GM18502 (cell line): ENCODE data around the gene MRPL14.
A peak's percentile ranks its signal among the peaks of the same experiment; 100 is the strongest.
"Not testable (repeated sequence)": the region's sequence is repeated elsewhere in the genome, so short reads cannot be mapped to it uniquely, and the experiment has no call there.

Source experiments
- ATAC-seq: cut with Tn5 transposase; IDR thresholded peaks from one replicate; pipeline ENCODE4 v1.9.1; 2021; ENCODE audit warnings: mild to moderate bottlenecking; ENCODE audit not compliant: unreplicated experiment, poor library complexity

MRPL14 gene

DNA sequence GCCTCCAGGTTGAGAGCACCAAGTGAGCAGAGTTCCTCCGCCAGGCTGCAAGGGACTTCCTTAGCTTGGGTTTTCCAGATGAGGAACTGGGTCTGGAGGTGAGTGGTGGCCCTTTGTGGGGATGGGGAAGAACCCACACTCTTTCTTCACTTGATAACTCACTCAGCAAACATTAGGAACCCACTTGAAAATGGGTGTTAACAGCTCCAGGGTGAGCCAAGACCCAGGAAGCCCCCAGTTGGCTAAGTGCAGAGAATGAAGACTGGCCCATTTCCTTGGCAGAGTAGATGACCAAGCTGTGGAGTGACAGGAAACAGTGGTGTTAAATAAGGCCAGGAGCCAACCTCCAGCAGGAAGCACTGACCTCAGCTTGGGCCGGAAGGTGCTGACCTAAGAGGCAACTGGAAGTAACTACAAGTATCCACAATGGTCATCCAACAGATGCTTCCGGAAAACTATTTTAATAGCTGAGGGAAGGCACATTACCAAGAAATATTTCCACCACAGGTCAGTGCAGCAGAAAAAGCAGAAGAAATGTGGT lies 22.7 kb downstream of the MRPL14 start:
- no peak for ATAC-seq

DNA sequence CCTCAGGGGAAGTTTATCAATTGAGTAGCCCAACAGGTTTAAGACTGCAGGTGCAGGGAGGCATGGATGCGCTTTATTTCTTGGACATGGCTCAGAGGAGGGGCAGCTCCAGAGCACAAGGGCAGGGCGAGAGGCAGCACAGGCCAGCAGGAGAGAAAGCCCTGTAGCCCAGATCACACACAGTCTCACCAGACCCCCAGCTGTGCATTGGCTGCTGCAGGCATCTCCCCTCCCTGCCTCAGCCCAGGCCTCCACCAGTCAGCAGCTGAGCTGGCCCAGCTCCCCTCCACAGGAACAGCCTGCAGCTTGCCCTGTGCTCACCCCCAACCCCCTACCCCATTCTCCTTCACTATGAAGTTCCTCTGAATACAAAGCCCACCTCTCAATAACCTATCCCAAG lies 24.7 kb downstream of the MRPL14 start:
- ATAC-seq, result no peak

DNA sequence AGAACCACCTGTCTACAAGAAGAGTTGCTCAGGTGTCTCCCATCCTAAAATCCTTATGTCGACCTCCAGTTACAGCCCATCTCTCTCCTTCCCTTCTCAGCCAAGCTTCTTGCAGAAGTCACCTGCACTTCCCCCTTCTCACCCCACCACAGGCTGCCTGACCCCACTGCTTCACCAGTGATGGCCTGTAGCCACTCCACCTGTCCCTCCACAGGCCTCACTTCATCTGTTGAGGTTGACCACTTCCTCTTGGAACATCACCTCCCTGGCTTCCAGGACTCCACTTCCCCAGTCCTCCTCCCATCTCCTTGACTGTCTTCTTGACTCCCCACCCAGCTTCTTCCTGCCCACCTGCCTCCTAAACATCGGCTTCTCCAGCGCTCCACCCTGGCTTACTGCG lies 25.4 kb downstream of the MRPL14 start:
- no peak for ATAC-seq

DNA sequence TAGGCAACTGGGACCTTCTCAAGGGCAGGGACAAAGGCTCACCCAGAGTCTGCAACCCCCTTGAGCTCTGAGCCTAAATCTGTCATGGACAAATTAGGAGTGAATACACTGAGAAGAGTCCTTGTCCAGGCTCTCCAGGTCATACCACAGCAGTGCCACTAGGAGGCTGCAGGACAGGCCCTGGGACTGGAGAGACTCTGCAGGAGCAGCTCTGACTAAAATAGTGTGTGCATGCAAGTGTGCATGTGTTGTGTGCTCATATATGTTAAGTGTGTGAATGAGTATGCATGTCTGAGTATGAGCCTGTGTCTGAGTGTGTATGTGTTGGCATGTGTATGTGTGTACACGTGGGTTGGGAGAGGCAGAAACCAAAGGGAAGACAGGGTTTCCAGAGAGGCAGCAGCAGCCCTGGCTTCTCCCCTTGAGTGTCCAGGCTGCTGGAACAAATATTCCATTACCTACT lies 27.1 kb downstream of the MRPL14 start:
- ATAC-seq, result no peak

DNA sequence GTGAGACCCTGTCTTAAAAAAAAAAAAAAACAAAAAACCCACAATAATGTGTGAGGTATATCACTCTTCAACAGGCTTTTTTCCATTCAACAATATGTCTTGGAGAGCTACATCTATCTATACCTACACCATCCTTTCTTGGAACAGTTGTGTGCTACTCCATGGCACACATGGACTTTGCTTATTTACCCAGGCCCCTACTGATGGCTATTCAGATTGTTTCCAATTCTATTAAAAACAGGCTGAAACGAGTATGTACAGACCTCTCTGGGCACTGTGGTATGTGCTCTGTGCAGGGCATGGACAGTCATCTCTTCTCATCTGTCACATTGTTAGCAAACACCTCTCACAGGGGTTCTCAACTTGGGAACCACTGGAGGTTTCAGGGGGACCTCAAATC lies 28.1 kb downstream of the MRPL14 start:
- no peak for ATAC-seq

DNA sequence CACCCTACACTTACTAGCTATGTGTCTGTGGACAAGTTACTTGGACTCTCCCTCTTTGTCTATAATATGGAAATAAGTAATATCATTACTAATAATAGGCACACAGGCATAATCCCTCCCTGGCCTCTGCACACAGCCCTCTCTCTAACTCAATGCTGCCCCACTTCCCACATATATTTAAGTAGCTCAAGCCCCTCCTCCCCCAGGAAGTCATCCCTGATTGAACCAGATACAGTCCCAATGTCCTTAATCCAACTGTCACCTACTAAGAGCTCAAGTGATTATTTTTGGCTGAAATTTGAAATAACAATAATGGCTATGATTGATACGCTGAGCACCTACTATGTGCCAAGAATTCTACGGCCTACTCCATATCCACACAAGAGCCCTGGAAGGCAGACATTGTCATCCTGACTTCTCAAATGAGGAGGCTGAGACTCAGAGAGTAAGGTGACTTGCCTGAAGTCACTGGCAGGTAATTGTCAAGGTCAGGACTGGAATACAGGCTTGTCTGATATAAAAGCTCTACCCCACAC lies 29.4 kb downstream of the MRPL14 start:
- no peak for ATAC-seq

DNA sequence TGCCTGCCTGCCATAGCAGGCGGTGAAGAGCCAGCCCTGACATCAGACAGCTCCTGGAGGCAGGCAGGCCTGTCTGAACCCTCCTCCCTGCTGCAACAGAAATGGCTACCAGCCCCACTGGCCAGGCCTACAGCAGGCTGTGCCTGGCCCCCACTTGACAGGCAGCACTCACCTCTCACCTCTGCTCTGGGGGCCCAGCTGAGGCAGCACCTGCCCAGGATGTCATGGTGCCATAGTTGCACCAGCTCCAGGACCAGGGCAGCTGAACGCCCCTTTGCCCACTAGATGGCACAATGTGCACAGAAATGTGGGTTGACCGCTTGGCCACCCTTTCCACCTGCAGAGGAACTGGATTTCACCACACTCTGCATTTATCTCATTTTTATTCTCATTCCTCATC lies 30.6 kb downstream of the MRPL14 start:
- peak; percentile 49 for ATAC-seq

DNA sequence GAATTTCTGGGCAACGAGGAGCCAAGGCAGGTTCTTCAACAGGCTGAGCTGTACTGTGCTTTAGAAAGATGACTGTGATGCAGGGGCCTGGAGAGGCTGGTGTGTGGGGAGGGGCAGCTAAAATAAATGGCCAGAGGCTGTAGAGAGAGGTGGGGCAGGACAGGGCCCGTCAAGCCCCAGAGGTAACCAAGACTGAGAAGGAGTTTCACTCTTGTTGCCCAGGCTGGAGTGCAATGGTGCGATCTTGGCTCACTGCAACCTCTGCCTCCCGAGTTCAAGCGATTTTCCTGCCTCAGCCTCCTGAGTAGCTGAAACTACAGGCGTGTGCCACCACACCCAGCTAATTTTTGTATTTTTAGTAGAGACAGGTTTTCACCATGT lies 32.0 kb downstream of the MRPL14 start:
- ATAC-seq, result not testable (repeated sequence)

DNA sequence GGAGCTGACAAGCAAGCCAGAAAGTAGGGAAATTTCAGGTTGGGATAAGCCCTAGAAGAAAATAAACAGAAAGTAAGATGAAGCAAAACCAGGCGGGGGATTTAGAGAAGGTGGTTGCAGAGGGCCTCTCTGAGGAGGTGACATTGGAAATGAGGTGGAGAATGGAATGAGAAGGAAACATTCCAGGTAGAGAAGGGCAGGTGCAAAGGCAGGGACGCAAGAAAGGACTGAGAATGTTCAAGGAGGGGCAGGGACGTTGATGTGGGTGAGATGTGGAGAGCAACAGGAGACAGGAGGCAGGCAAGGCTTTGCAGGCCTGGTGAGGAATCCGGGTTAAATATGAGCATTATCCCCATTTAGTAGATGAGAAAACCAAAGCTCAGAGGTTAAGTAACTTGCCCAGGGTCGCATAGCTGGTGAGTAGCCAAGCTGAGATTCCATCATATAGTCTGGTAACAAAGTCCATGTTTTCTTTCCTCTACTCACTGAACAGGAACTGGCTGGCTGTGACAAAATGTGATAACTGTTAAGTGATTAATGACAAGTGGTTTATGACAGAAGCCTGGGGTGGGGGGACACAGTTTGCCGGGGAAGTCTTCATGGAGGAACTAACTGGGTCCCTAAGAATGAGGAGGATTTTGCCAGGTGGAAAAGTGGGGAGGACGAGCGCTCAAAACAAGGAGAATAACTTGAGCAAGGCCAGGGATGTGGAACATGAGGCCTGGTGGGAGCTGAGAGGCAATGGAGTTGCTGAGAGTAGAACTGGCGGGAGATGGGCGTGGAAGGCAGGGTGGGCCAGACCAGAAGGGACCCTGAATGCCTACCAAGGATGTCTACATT lies 32.6 kb downstream of the MRPL14 start:
- no peak for ATAC-seq

DNA sequence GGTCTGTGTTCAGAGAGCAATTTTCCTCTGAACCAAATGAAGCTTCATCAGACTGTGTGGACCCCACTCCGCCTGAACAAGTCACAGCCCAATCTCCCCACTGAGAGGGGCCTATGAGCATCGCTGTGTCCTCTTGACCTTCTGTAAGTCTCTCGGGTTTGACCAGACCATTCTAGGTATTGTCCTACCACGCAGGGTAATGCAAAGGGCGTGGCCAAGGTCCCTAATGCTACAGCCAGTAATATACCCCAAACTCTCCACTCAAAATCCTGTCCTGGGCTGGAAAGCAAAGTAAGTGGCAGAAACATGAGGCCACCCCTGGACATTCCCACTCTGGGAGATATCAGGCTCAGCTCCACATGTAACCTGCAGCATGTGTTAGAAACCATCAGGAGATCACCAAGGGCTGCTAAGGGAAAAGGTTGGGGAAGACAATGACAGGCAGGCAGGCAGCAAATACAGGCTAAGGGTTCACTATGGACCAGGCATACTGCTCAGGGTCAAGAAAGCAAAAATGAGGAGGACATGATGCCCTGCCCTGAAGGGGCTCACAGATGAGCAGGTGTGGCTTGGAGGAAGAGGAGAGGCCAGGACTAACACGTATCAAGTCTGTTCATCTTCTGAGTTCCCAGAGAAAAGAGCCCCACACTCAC lies 33.4 kb downstream of the MRPL14 start:
- ATAC-seq, result no peak

DNA sequence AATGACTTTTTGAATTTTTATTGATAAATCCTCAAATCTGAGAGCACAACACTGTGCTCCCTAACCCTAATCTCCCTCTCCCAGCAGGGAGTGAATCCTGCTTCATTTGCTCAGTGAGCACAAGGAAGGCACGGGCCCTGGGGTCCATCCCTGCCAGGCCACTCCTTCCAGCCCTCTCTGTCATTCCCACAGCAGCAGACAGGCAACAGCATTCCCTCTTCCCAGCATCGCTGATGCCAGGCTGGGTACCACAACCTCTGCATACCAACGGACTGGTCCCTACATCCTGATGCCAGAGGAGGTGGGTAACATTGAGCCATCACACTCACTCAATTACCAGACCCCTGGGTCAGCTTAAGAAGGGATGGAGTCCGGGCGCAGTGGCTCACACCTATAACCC lies 34.2 kb downstream of the MRPL14 start:
- no peak for ATAC-seq

DNA sequence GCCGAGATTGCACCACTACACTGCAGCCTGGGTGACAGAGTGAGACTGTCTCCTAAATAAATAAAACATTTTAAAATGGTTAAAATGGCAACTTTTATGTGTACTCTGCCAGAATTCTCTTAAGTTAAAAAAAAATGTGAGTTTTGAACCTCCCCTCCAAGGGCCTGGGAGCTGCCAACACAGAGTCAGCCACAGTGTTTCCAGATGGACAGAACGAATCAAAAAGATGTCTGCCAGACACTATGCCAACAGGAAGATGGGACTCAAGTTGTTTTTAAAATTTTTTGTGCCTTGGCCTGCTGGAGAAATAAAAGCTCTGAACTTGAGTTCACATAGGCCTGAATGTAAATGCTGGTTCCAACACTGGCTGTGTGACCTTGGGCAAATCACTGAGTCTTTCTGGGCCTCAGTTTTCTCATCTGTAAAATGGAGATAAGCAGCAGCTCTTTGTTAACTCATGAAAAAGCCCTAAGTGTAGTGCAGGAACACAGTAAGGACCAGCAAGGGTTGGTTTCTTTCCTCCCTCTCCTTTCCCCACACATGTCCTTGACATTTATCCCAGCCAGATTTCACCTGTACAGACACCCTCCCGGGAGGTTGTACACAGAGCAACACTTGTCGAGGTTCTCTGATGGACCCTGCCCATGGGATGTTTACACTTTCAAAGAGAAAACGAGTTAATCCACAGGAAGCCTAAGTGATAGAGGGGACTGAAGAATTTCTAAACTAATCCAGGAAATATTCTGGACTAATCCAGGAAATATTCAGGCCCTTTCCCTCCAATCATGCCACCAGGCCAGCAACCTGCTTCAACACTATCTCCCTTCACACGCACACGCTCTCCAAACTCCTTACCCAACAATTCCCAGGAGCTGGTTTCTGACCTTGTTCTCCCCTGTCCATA lies 35.0 kb downstream of the MRPL14 start:
- no peak for ATAC-seq

DNA sequence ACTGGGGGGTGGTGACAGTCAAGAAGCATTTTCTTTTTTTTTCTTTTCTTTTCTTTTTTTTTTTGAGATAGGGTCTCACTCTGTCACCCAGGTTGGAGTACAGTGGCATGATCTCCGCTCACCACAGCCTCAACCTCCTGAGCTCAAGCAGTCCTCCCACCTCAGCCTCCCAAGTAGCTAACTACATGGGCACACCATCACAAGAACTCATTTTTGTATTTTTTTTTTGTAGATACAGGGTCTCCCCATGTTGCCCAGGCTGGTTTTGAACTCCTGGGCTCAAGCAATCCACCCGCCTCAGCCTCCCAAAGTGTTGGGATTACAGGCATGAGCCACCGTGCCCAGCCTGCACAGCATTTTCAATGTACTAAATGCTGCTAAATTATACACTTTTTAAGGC lies 35.9 kb downstream of the MRPL14 start:
- not testable (repeated sequence) for ATAC-seq

DNA sequence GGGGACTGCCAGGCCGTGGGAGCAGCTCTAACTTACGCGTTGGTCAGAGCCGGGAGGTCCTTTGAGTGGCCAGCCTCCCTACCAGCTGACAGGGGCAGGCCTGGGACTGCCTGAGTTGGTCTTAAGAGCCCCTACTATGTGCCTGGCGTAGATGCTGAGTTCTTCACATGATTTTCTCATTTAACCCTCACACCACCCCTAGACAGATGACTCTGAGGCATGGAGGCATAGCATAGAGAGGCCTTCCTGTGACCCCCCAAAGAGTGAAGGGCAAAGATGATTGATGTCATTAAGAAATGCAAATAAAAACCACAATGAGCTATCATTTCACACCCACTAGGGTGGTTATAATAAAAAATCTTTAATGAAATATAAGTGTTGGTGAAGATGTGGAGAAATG lies 36.8 kb downstream of the MRPL14 start:
- ATAC-seq, result no peak

DNA sequence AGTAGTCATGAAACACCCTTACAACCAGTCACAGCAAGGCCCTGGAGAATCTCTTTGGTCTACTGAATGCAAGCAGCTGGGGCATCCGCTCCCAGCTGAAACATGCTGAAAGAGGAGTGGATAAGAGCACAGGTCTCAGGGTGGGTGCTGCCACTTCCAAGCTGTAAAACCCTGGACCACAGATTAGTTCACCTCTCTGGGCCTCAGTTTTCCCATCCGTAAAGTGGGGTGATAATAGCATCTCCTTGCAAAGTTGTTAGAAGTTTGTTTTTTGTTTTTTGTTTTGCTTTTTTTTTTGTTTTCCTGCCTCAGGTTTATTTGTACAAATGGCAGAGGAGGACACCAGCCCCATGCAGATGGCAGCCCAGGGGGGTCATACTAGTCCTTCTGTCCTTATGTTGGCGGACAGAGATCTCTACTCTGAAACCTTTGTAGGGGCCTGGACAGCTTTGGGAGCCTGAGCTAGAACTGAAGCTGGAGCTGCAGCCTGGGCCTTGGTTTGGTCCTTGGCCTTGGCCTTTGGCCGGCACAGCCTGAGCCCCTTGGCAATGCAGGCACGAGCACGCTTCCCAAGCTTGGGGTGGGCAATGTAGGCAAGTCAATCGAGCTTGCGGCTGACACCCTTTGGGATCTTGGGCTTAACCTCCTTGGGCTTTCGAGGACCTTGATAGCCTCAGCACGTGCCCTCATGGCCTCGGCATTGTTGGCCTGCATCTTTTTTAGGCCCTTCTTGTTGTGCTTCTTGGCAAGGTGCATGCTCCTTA lies 38.2 kb downstream of the MRPL14 start:
- no peak for ATAC-seq

DNA sequence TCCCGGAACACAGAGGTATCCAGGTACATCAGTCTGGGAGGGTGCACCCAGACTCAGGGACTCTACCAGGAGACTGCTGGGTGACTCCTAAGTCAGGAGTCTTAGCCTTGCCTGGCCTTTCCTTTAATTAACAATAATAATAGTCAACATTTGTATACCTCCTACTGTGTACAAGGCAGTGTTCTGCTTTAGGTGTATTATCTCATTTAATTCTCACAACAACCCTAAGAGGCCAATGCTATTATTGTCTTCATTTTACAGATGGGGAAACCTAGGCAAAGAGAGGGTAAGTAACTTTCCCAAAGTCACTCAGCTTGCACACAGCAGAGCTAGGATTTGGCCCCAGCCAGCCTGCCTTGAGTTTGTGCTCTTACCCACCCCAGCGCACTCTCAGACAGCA lies 39.6 kb downstream of the MRPL14 start:
- no peak for ATAC-seq

DNA sequence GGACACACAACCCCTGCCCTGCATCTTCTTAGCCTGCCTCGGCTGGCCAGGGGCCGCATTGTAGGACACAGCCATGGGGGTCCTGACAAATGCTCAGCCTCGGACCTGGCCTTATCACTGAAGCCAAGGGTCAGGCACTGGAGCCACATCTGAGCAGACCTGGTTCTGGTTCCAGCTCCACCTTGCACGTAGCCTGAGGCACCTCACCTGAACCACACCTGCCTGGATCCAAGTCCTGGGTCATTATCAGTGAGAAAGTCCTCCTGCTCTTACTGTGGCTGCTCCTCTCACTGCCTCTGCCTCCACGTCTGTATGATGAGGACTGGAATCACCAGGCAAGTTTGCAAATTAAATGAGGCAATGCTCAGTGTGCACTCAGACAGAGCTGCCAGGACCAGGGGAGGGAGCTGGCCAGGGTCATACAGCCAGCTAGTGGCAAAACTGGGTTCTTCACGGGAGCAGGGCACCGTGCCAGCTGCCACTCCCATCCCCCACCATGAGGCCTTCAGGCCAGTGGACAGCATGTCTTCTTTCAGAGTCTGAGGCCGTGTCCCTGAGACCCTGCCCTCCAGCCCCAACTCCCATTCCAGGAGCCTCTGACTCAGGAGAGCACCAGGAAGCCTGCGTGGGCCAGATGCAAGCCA lies 40.2 kb downstream of the MRPL14 start:
- no peak for ATAC-seq

DNA sequence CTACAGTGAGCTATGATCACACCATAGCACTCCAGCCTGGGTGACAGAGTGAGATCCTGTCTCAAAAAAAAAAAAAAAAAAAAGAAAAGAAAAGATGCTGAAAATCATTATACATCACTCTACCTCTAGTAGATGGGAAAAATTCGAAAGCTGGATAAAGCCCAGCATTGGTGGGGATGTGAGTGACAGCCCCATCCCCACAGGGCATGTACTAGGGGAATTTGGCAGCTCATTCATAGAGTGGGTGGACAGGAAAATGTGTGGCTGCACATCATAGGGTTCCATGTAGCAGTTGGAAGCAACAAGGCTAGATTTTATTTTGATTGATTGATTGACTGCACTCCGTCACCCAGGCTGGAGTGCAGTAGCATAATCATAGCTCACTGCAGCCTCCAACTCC lies 42.0 kb downstream of the MRPL14 start:
- no peak for ATAC-seq
